ENCODE measurements around the gene FOXO4. TPM values are rescaled to one million over a fixed set of nuclear protein-coding genes. Genes with fewer than 3 reads are reported as not detected.

FOXO4 gene
- total RNA-seq, 3 donors from 2014 or later (not counting 1 experiment from before 2014, with no cell fraction given) = 47.3 to 57.2 (median 51.2) TPM

DNA sequence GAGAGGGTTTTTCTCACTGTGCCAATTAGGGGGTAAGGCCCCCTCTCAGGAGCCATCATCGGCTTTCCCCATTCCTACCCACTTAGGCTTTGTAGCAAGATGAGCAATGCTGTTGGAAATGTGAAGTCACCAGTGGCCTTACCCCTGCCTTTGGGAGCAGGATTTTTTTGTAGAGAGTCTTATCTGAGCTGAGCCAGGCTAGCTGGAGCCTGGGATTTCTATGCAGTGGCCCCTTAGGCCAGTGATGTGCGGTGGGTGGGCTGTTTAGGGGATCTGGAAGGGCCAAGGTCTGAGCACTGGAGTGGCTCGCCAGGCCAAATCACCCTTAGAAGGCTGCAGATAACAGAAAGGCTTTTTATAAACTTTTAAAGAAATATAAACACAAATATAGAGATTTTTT is 6.6 kb downstream of the FOXO4 start:
- 88% methylated on average over 1 of the region's 3 CpGs for WGBS (ENCODE audit: insufficient coverage)
- Histone ChIP-seq H3K36me3 (ENCODE audit: control insufficient read depth, insufficient read depth, low read length) (peaks cover 5% of the 10 kb centered on the region), H3K9me3 (ENCODE audit: control insufficient read depth, insufficient read depth, low read length) (no peaks in the 10 kb centered on the region), H3K27me3 (ENCODE audit: control insufficient read depth, insufficient read depth, low read length) (no peaks in the 10 kb centered on the region), H3K4me3 (ENCODE audit: low read length) (no peak overlapping the region), H3K4me1 (ENCODE audit: control insufficient read depth, insufficient read depth, low read length) (peaks cover 87% of the 10 kb centered on the region), H3K27ac (ENCODE audit: low read length) (peak overlapping the region; percentile 89)
- TF ChIP-seq, protein P1, sequence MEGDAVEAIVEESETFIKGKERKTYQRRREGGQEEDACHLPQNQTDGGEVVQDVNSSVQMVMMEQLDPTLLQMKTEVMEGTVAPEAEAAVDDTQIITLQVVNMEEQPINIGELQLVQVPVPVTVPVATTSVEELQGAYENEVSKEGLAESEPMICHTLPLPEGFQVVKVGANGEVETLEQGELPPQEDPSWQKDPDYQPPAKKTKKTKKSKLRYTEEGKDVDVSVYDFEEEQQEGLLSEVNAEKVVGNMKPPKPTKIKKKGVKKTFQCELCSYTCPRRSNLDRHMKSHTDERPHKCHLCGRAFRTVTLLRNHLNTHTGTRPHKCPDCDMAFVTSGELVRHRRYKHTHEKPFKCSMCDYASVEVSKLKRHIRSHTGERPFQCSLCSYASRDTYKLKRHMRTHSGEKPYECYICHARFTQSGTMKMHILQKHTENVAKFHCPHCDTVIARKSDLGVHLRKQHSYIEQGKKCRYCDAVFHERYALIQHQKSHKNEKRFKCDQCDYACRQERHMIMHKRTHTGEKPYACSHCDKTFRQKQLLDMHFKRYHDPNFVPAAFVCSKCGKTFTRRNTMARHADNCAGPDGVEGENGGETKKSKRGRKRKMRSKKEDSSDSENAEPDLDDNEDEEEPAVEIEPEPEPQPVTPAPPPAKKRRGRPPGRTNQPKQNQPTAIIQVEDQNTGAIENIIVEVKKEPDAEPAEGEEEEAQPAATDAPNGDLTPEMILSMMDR (IDR thresholded peaks at IDR 0.05) = no peak
- peak overlapping the region; percentile 97 to 99 for H3K27ac Mint-ChIP-seq
- H3K4me1 Mint-ChIP-seq = peaks cover 55 to 73% of the 10 kb centered on the region in 2 donors
- ATAC-seq (no peak), DNase-seq (no peak)
- H3K27me3 Mint-ChIP-seq (ENCODE audit: low read depth in 2 of 2) = peaks cover 0 to 13% of the 10 kb centered on the region in 2 donors
- intact Hi-C loops (cut with micrococcal nuclease) = loop anchor here (10.0 kb wide), 1 partner anchor 433 kb away; the partner anchor contains the start of gene OGT
- H3K36me3 Mint-ChIP-seq = peaks cover 5% of the 10 kb centered on the region
- H3K4me3 Mint-ChIP-seq = peak overlapping the region; percentile 60
- H3K9me3 Mint-ChIP-seq = no peaks in the 10 kb centered on the region

DNA sequence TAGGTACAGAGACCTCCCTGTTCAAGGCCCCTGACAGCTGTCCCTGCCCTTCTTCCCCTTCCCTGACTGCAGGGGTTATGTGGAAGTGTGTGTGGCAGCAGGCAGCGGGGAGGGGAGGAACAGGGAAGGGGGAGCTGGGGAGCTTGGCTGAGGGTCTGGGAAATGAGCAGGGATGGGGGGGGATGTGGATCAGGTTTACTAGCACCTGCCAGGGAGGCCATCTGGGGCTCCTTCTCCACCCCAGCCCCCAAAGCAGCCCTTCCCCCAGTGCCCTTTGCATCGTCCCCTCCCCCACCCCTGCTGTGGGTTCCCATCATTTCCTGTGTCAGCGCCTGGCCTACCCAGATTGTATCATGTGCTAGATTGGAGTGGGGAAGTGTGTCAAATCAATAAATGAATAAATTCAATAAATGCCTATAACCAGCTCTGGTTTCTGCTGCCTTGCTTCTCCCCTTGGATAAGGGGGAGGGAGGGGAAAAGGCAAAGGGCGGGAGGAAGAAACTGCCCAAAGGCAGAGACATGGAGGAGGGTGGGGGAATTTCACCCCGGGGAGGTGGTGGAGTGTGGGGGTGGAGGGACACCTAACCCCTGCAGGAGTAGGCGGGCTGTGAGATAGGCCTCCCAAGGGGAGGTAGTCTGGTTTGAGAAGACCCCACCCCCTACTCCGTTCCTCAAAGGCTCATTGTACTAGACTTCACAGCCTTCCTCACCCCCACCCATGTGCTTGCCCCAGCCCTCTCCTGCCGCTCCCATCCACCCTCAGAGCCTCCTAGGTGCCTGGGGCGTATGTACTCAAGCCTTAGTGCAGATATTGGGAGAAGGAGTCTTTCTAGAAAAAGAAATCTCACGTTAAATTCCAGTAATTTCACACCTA is 7.7 kb downstream of the FOXO4 start:
- TF ChIP-seq, protein P1 (IDR thresholded peaks at IDR 0.05) = no peak
- peaks cover 88% of the 10 kb centered on the region for H3K4me1 ChIP-seq (ENCODE audit: control insufficient read depth, insufficient read depth, low read length)
- Mint-ChIP-seq H3K4me1 (peaks cover 62 to 82% of the 10 kb centered on the region in 2 donors), H3K4me3 (peak overlapping the region; percentile 86), H3K9me3 (no peaks in the 10 kb centered on the region), H3K27me3 (ENCODE audit: low read depth in 2 of 2) (peaks cover 0 to 13% of the 10 kb centered on the region in 2 donors), H3K36me3 (peaks cover 5% of the 10 kb centered on the region), H3K27ac (peak overlapping the region; percentile 97 to 99)
- WGBS (ENCODE audit: insufficient coverage) = no CpG with 5 or more reads among the region's 10 CpGs
- intact Hi-C loops (cut with micrococcal nuclease) = loop anchor here (1.0 to 10.0 kb wide), 2 partner anchors 15 to 431 kb away; partner anchors contain the start of genes MED12 and OGT
- peaks cover 15% of the 10 kb centered on the region for H3K36me3 ChIP-seq (ENCODE audit: control insufficient read depth, insufficient read depth, low read length)
- ATAC-seq (peak; percentile 60 to 84 (median 70)), DNase-seq (peak; percentile 64 to 80)
- peak overlapping the region; percentile 89 for H3K27ac ChIP-seq (ENCODE audit: low read length)
- H3K27me3 ChIP-seq (ENCODE audit: control insufficient read depth, insufficient read depth, low read length) = no peaks in the 10 kb centered on the region
- H3K9me3 ChIP-seq (ENCODE audit: control insufficient read depth, insufficient read depth, low read length) = no peaks in the 10 kb centered on the region
- H3K4me3 ChIP-seq (ENCODE audit: low read length) = peak overlapping the region; percentile 28

DNA sequence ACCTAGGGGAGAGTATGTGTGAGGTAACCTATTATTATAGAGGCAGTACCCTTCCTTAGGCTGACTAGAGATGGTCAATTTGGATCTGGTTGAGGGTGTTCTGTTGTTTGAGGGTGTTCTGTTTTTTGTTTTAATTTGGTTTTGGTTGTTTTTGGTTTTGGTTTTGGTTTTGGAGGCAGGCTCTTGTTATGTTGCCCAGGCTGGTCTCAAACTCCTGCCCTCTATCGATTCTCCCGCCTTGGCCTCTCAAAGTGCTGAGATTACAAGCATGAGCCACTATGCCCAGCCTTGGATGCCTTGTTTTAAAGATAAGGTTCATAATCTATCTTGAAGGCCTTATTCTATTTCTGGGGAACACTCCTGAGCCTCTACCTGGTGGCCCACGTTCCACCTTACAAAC is 10.0 kb downstream of the FOXO4 start:
- ATAC-seq = peak in 1 of 3 donors; percentile 2
- peak in 1 of 2 donors; percentile 47 for DNase-seq
- Mint-ChIP-seq H3K27me3 (ENCODE audit: low read depth in 2 of 2) (peaks cover 0 to 9% of the 10 kb centered on the region in 2 donors), H3K9me3 (no peaks in the 10 kb centered on the region), H3K4me1 (peaks cover 71 to 88% of the 10 kb centered on the region in 2 donors), H3K36me3 (peaks cover 5% of the 10 kb centered on the region), H3K27ac (peak overlapping the region; percentile 97 to 99), H3K4me3 (peak overlapping the region; percentile 78)
- H3K9me3 ChIP-seq (ENCODE audit: control insufficient read depth, insufficient read depth, low read length) = no peaks in the 10 kb centered on the region
- intact Hi-C loops (cut with micrococcal nuclease) = loop anchor here (10.0 kb wide), 1 partner anchor 429 kb away; the partner anchor contains the start of gene OGT
- peaks cover 96% of the 10 kb centered on the region for H3K4me1 ChIP-seq (ENCODE audit: control insufficient read depth, insufficient read depth, low read length)
- peaks cover 31% of the 10 kb centered on the region for H3K36me3 ChIP-seq (ENCODE audit: control insufficient read depth, insufficient read depth, low read length)
- H3K27me3 ChIP-seq (ENCODE audit: control insufficient read depth, insufficient read depth, low read length) = no peaks in the 10 kb centered on the region
- 57% methylated on average over 3 of the region's 3 CpGs for WGBS (ENCODE audit: insufficient coverage)
- no peak overlapping the region for H3K4me3 ChIP-seq (ENCODE audit: low read length)
- TF ChIP-seq, protein P1 (IDR thresholded peaks at IDR 0.05) = no peak
- peak overlapping the region; percentile 89 for H3K27ac ChIP-seq (ENCODE audit: low read length)

All from natural killer cell (primary cell).